Effector memory CD4-positive, alpha-beta T cell (primary cell): ENCODE measurements around the gene MFSD12.

ENCODE experiments used
- DNase-seq, 3 donors: peaks; one replicate each; pipeline ENCODE4 v3.0.0-alpha.2; 2020
- H3K27ac ChIP-seq: 2 replicates; pipeline ENCODE4 v1.7.0; 2013; ENCODE audit warnings: mild to moderate bottlenecking, low read length, moderate library complexity; ENCODE audit not compliant: insufficient read depth, poor library complexity, severe bottlenecking
- H3K27me3 ChIP-seq: replicated peaks from 2 replicates; pipeline ENCODE4 v1.7.0; 2013; ENCODE audit warnings: mild to moderate bottlenecking, low read length; ENCODE audit not compliant: insufficient read depth, control insufficient read depth, poor library complexity, severe bottlenecking
- H3K36me3 ChIP-seq: 2 replicates; pipeline ENCODE4 v1.7.0; 2013; ENCODE audit warnings: mild to moderate bottlenecking, low read length, moderate library complexity; ENCODE audit not compliant: control insufficient read depth, insufficient read depth
- H3K4me1 ChIP-seq: 2 replicates; pipeline ENCODE4 v1.7.0; 2013; ENCODE audit warnings: low read length, mild to moderate bottlenecking; ENCODE audit not compliant: control insufficient read depth, insufficient read depth, poor library complexity, severe bottlenecking
- H3K4me3 ChIP-seq: 2 replicates; pipeline ENCODE4 v1.7.0; 2013; ENCODE audit warnings: low read length, low read depth, mild to moderate bottlenecking; ENCODE audit not compliant: insufficient read depth, poor library complexity, severe bottlenecking
- H3K9me3 ChIP-seq: 2 replicates; pipeline ENCODE4 v1.7.0; 2013; ENCODE audit warnings: mild to moderate bottlenecking, low read length, moderate library complexity; ENCODE audit not compliant: control insufficient read depth

The MFSD12 gene

GRCh38 chr19:3516675-3517207 is 40.6 kb downstream of the MFSD12 start:
- no peaks in the 10 kb centered on the region for H3K9me3 ChIP-seq
- H3K27me3 ChIP-seq: no peaks in the 10 kb centered on the region
- no peak overlapping the region for H3K27ac ChIP-seq
- H3K4me3 ChIP-seq: no peak overlapping the region
- peaks cover 10% of the 10 kb centered on the region for H3K4me1 ChIP-seq
- DNase-seq: peak in 1 of 3 donors; percentile 38
- peaks cover 8% of the 10 kb centered on the region for H3K36me3 ChIP-seq

- no peaks in the 10 kb centered on the region for H3K27me3 ChIP-seq
- H3K36me3 ChIP-seq: peaks cover 12% of the 10 kb centered on the region
- no peak for DNase-seq
- H3K9me3 ChIP-seq: no peaks in the 10 kb centered on the region
- no peak overlapping the region for H3K4me3 ChIP-seq
- peaks cover 10% of the 10 kb centered on the region for H3K4me1 ChIP-seq
- H3K27ac ChIP-seq: no peak overlapping the region
Measured at GRCh38 chr19:3515891-3516422, 41.4 kb downstream of the MFSD12 start.

DNA sequence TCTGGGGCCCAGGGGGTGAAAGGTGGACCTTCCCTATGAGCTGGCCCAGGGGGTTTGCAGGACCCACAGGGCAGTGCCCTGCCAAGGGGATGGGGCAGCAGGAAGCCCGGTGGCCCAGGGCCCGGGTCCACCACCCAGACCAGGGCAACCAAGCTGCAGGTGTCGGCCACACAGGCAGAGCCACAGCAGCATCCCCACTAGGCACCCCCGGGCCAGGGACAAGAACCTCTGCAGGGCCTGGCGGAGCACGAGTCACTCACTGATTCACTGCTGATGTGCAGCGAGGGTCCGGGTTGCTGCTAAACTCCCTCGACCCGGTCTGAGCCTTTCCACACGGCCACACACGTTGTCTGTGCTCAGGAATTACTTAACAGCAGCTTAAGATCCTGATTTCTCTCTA is 42.5 kb downstream of the MFSD12 start:
- peaks cover 10% of the 10 kb centered on the region for H3K4me1 ChIP-seq
- peaks cover 16% of the 10 kb centered on the region for H3K36me3 ChIP-seq
- no peaks in the 10 kb centered on the region for H3K9me3 ChIP-seq
- no peaks in the 10 kb centered on the region for H3K27me3 ChIP-seq
- H3K27ac ChIP-seq: no peak overlapping the region
- H3K4me3 ChIP-seq: no peak overlapping the region
- no peak for DNase-seq

GRCh38 chr19:3513229-3514140 is 43.9 kb downstream of the MFSD12 start:
- DNase-seq: no peak
- Histone ChIP-seq H3K36me3 (peaks cover 16% of the 10 kb centered on the region), H3K9me3 (no peaks in the 10 kb centered on the region), H3K4me3 (no peak overlapping the region), H3K27ac (no peak overlapping the region), H3K4me1 (peaks cover 10% of the 10 kb centered on the region), H3K27me3 (no peaks in the 10 kb centered on the region)

- Histone ChIP-seq H3K4me3 (no peak overlapping the region), H3K27ac (no peak overlapping the region), H3K9me3 (no peaks in the 10 kb centered on the region), H3K27me3 (no peaks in the 10 kb centered on the region), H3K4me1 (peaks cover 12% of the 10 kb centered on the region), H3K36me3 (peaks cover 12% of the 10 kb centered on the region)
- no peak for DNase-seq
Measured at GRCh38 chr19:3512562-3513228, 44.7 kb downstream of the MFSD12 start.

- Histone ChIP-seq H3K4me3 (no peak overlapping the region), H3K36me3 (peaks cover 12% of the 10 kb centered on the region), H3K9me3 (no peaks in the 10 kb centered on the region), H3K27me3 (no peaks in the 10 kb centered on the region), H3K4me1 (peaks cover 15% of the 10 kb centered on the region), H3K27ac (no peak overlapping the region)
- no peak for DNase-seq
Measured at GRCh38 chr19:3511506-3512251, 45.7 kb downstream of the MFSD12 start.

DNA sequence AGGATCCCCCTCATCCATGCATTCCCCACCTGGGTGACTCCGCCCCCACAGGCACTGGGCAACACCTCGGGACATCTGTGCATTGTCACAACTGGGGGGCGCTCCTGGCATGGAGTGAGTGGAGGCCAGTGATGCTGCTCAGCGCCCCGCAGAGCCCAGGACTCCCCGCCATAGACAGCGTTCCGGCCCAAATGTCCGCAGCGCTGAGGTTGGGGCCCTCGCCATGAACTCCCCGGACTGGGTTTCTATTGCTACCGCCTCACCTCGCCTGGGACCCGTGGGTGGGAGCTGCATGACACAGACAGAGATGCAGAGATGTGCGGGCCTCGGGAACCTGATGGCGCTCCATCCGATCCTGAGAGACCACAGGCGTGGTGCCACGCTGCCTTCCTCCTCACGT is 46.7 kb downstream of the MFSD12 start:
- no peak overlapping the region for H3K27ac ChIP-seq
- no peak overlapping the region for H3K4me3 ChIP-seq
- DNase-seq: no peak
- H3K9me3 ChIP-seq: no peaks in the 10 kb centered on the region
- H3K4me1 ChIP-seq: peaks cover 9% of the 10 kb centered on the region
- no peaks in the 10 kb centered on the region for H3K27me3 ChIP-seq
- H3K36me3 ChIP-seq: peaks cover 12% of the 10 kb centered on the region

DNA sequence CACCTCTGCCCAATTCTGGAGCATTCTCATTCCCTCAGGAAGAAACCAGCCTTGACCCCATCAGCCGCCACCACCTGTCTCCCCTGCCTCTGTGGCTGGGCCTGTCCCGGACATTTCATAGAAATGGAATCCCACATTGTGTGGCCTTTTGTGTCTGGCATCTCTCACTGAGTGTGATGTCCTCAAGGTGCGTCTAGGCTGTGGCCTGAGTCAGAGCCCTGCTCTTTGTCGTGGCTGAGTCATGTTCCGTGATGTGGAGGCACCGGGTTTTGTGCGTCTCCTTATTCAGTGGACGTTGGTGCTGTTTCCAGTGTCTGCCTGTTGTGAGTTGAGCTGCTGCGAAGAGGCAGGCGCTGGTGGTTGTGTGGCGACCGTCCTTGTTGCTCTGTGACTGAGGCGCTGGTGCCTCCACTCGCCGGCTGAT is 47.8 kb downstream of the MFSD12 start:
- DNase-seq: no peak
- no peaks in the 10 kb centered on the region for H3K9me3 ChIP-seq
- H3K36me3 ChIP-seq: peaks cover 12% of the 10 kb centered on the region
- H3K27me3 ChIP-seq: no peaks in the 10 kb centered on the region
- H3K27ac ChIP-seq: no peak overlapping the region
- H3K4me1 ChIP-seq: peaks cover 16% of the 10 kb centered on the region
- H3K4me3 ChIP-seq: no peak overlapping the region

DNA sequence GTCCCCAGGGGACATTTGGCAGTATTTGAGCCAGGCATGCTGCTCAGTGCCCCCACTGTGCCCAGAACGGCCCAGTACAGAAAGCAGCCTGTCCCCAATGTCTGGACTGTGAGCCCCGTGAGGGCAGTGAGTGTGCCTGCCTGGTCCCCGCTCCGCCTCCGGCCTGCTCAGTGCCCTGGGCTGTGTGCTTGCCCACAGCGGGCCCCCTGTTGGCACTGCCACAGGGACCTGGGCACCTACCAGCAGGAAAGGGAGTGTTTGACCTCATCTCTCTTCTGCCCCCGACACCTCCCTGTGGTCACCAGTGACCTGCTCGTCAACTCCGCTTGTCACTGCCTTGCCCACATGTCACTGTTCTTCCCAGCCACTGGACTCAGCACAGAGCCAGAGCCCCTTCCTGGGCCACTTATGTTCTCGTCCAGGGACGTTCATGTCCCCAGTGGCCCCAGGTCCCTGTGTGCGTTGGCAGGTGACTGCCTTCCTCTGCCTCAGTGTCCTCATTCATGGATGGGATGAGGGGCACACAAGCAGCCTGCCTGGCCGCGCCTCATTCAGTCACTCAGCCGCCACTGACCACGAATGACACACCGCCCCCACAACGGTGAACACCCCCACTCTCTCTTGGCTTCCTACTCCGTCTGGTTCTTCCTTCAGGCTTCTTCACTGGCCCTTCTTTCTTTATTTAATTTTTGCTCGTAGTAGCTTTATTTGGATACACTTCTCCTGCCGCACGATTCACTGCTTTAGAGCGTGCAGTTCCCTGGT is 48.4 kb downstream of the MFSD12 start:
- H3K36me3 ChIP-seq: peaks cover 12% of the 10 kb centered on the region
- H3K27ac ChIP-seq: no peak overlapping the region
- DNase-seq: no peak
- H3K4me3 ChIP-seq: no peak overlapping the region
- H3K9me3 ChIP-seq: no peaks in the 10 kb centered on the region
- no peaks in the 10 kb centered on the region for H3K27me3 ChIP-seq
- peaks cover 16% of the 10 kb centered on the region for H3K4me1 ChIP-seq
